SK-N-SH treated with all-trans-retinoic acid at 6 μM for 48 hours (cell line): ENCODE data around the gene PPP1R26.

Experiments
- ATAC-seq: fragments of 200-7000 bp; cut with Tn5 transposase; 3 replicates; pipeline ENCODE4 v1.9.1; 2020; ENCODE audit warnings: mild to moderate bottlenecking, moderate library complexity
- BACH2 ChIP-seq: fragments of 250-450 bp; sonication (Bioruptor Pico); IDR thresholded peaks from 2 replicates; pipeline ENCODE4 v1.9.0; 2021; ENCODE audit warnings: mild to moderate bottlenecking, borderline replicate concordance
- CREB5 ChIP-seq: fragments of 250-450 bp; sonication (Bioruptor Pico); IDR thresholded peaks from 2 replicates; pipeline ENCODE4 v1.5.1; 2020; ENCODE audit warnings: low read depth, mild to moderate bottlenecking, moderate library complexity
- CSDC2 ChIP-seq: fragments of 250-450 bp; sonication (Bioruptor Pico); IDR thresholded peaks from 2 replicates; pipeline ENCODE4 v1.5.0; 2020; ENCODE audit warnings: mild to moderate bottlenecking, moderate library complexity
- CSRNP3 ChIP-seq: fragments of 250-450 bp; sonication (Bioruptor Pico); IDR thresholded peaks from 2 replicates; pipeline ENCODE4 v1.5.1; 2021; ENCODE audit warnings: mild to moderate bottlenecking, moderate library complexity
- ESRRG ChIP-seq: fragments of 250-450 bp; sonication (Bioruptor Pico); IDR thresholded peaks from 2 replicates; pipeline ENCODE4 v1.6.1; 2021; ENCODE audit warnings: mild to moderate bottlenecking
- GLIS3 ChIP-seq: fragments of 250-450 bp; sonication (Bioruptor Pico); IDR thresholded peaks from 2 replicates; pipeline ENCODE4 v1.5.0; 2020; ENCODE audit warnings: mild to moderate bottlenecking, moderate library complexity
- ISL1 ChIP-seq: fragments of 250-450 bp; sonication (Bioruptor Pico); IDR thresholded peaks from 2 replicates; pipeline ENCODE4 v2.1.2; 2022; ENCODE audit warnings: mild to moderate bottlenecking, moderate library complexity
- PATZ1 ChIP-seq: fragments of 250-450 bp; sonication (Bioruptor Pico); IDR thresholded peaks from 2 replicates; pipeline ENCODE4 v1.8.0; 2020; ENCODE audit warnings: mild to moderate bottlenecking, moderate library complexity, borderline replicate concordance
- POU6F1 ChIP-seq: fragments of 250-450 bp; sonication (Bioruptor Pico); IDR thresholded peaks from 2 replicates; pipeline ENCODE4 v1.8.0; 2021; ENCODE audit warnings: low read depth, mild to moderate bottlenecking, moderate library complexity, borderline replicate concordance
- PPARA ChIP-seq: fragments of 250-450 bp; sonication (Bioruptor Pico); IDR thresholded peaks from 2 replicates; pipeline ENCODE4 v1.5.0; 2020; ENCODE audit warnings: mild to moderate bottlenecking, borderline replicate concordance
- RARB ChIP-seq: fragments of 250-450 bp; sonication (Bioruptor Pico); IDR thresholded peaks from 2 replicates; pipeline ENCODE4 v1.8.0; 2021; ENCODE audit warnings: mild to moderate bottlenecking, moderate library complexity
- SNAI2 ChIP-seq: fragments of 250-450 bp; sonication (Bioruptor Pico); IDR thresholded peaks from 2 replicates; pipeline ENCODE4 v1.5.0; 2020; ENCODE audit warnings: mild to moderate bottlenecking, moderate library complexity
- TOX ChIP-seq: fragments of 250-450 bp; sonication (Bioruptor Pico); IDR thresholded peaks from 2 replicates; pipeline ENCODE4 v1.8.0; 2021; ENCODE audit warnings: mild to moderate bottlenecking, moderate library complexity, borderline replicate concordance
- TSHZ2 ChIP-seq: fragments of 250-450 bp; sonication (Bioruptor Pico); IDR thresholded peaks from 2 replicates; pipeline ENCODE4 v1.5.0; 2020; ENCODE audit warnings: mild to moderate bottlenecking, moderate library complexity
- ZC3H10 ChIP-seq: fragments of 250-450 bp; sonication (Bioruptor Pico); IDR thresholded peaks from 2 replicates; pipeline ENCODE4 v1.5.1; 2021; ENCODE audit warnings: mild to moderate bottlenecking, moderate library complexity
- ZFP3 ChIP-seq: fragments of 250-450 bp; sonication (Bioruptor Pico); IDR thresholded peaks from 2 replicates; pipeline ENCODE4 v1.5.0; 2020; ENCODE audit warnings: mild to moderate bottlenecking, moderate library complexity
- ZFP30 ChIP-seq: fragments of 450-650 bp; formaldehyde crosslinking; IDR thresholded peaks from 2 replicates; pipeline ENCODE4 v1.5.0; 2022; ENCODE audit warnings: mild to moderate bottlenecking, moderate library complexity
- ZNF565 ChIP-seq: fragments of 450-650 bp; formaldehyde crosslinking; conservative IDR thresholded peaks from 2 replicates; pipeline ENCODE4 v1.5.0; 2020; ENCODE audit warnings: low read depth, mild to moderate bottlenecking, moderate library complexity
- ZNF70 ChIP-seq: fragments of 450-650 bp; formaldehyde crosslinking; IDR thresholded peaks from 2 replicates; pipeline ENCODE4 v1.5.0; 2020; ENCODE audit warnings: mild to moderate bottlenecking, moderate library complexity
- ZNF8 ChIP-seq: fragments of 450-650 bp; formaldehyde crosslinking; IDR thresholded peaks from 2 replicates; pipeline ENCODE4 v1.5.0; 2020; ENCODE audit warnings: mild to moderate bottlenecking, moderate library complexity

PPP1R26 gene

GRCh38 chr9:135491764-135492163, 12.2 kb downstream of the PPP1R26 start (continued):
- TF ChIP-seq ZFP3 (no peak), CSDC2 (CRISPR knock-in tag) (no peak)
- TF ChIP-seq, all 23 proteins: peak for 0

GRCh38 chr9:135492886-135493669, 13.5 kb downstream of the PPP1R26 start:
- no peak for TF ChIP-seq CSDC2 (CRISPR knock-in tag)
- TF ChIP-seq ZNF70 (CRISPR knock-in tag), result no peak
- TF ChIP-seq TSHZ2, result no peak
- no peak for TF ChIP-seq ZNF8 (CRISPR knock-in tag)
- TF ChIP-seq TOX (CRISPR knock-in tag), result no peak
- TF ChIP-seq SNAI2, result no peak
- no peak for TF ChIP-seq ZC3H10 (CRISPR knock-in tag)
- TF ChIP-seq GLIS3 (CRISPR knock-in tag), result no peak
- TF ChIP-seq POU6F1 (CRISPR knock-in tag), result no peak
- no peak for TF ChIP-seq ZFP3
- no peak for TF ChIP-seq ISL1 (CRISPR knock-in tag)
- TF ChIP-seq RARB (CRISPR knock-in tag), result no peak
- no peak for TF ChIP-seq BACH2 (CRISPR knock-in tag)
- no peak for TF ChIP-seq PATZ1 (CRISPR knock-in tag)
- TF ChIP-seq ESRRG (CRISPR knock-in tag), result no peak
- no peak for TF ChIP-seq ZFP30 (CRISPR knock-in tag)
- no peak for TF ChIP-seq CSRNP3 (CRISPR knock-in tag)
- TF ChIP-seq CREB5, result no peak
- no peak for TF ChIP-seq PPARA (CRISPR knock-in tag)
- no peak for TF ChIP-seq ZNF565
- ATAC-seq, result no peak

- no peak for TF ChIP-seq ZNF70 (CRISPR knock-in tag)
- TF ChIP-seq, all 23 proteins: peak for 0
- no peak for ATAC-seq
These were observed 15.4 kb downstream of the PPP1R26 start for GRCh38 chr9:135494791-135495559.
